CD14-positive monocyte (primary cell): ENCODE measurements around the gene ALDH5A1. TPM values are rescaled to one million over a fixed set of nuclear protein-coding genes. Genes with fewer than 3 reads are reported as not detected.

Source experiments
- DNase-seq, 3 donors: peaks; one replicate each; pipeline ENCODE4 v3.0.0-alpha.2; 2011 to 2022
- H2AFZ ChIP-seq: 2 replicates; pipeline ENCODE4 v1.6.0; 2012; ENCODE audit warnings: mild to moderate bottlenecking, low read depth, low read length, inconsistent platforms; ENCODE audit not compliant: insufficient read depth, poor library complexity, severe bottlenecking
- H3K27ac ChIP-seq, 2 donors: 1 replicate in 1 of 2; 2 replicates in 1 of 2; pipeline ENCODE4 v1.5.1; 2012 to 2013; ENCODE audit warnings: low read length in 2 of 2, control low read depth in 1 of 2, inconsistent platforms in 1 of 2, low read depth in 1 of 2, mild to moderate bottlenecking in 1 of 2
- H3K27me3 ChIP-seq, 2 donors: one replicate each; pipeline versions ENCODE4 v1.6.0 to v1.6.1; 2011 to 2013; ENCODE audit warnings: low read length in 2 of 2; ENCODE audit not compliant: control insufficient read depth in 2 of 2, insufficient read depth in 2 of 2
- H3K36me3 ChIP-seq, 2 donors: replicated peaks in 1 of 2; 1 replicate in 1 of 2; 2 replicates in 1 of 2; pipeline versions ENCODE4 v1.5.1 to v1.6.1; 2012 to 2013; ENCODE audit warnings: low read length in 2 of 2, control low read depth in 1 of 2, inconsistent platforms in 1 of 2, mild to moderate bottlenecking in 1 of 2; ENCODE audit not compliant: insufficient read depth in 2 of 2, control insufficient read depth in 1 of 2
- H3K4me1 ChIP-seq, 2 donors: 1 replicate in 1 of 2; 2 replicates in 1 of 2; pipeline versions ENCODE4 v1.5.1 to v1.6.1; 2012 to 2013; ENCODE audit warnings: low read length in 2 of 2, control low read depth in 1 of 2, inconsistent platforms in 1 of 2, mild to moderate bottlenecking in 1 of 2, moderate library complexity in 1 of 2; ENCODE audit not compliant: insufficient read depth in 2 of 2, control insufficient read depth in 1 of 2
- H3K4me2 ChIP-seq: replicated peaks from 2 replicates; pipeline ENCODE3; 2012; ENCODE audit warnings: low read length, moderate library complexity, mild to moderate bottlenecking; ENCODE audit not compliant: poor library complexity, severe bottlenecking; ENCODE audit errors: extremely low read depth
- H3K4me3 ChIP-seq, 3 experiments: fragments of 200-600 bp in 1 of 3; sonication (generic) in 1 of 3; replicated peaks in 1 of 3; 1 replicate in 2 of 3; 2 replicates in 1 of 3; pipeline ENCODE4 v1.5.1; 2011 to 2013; ENCODE audit warnings: low read length in 3 of 3, mild to moderate bottlenecking in 3 of 3, control low read depth in 2 of 3, low read depth in 2 of 3, inconsistent platforms in 1 of 3, moderate library complexity in 1 of 3
- H3K79me2 ChIP-seq: 2 replicates; pipeline ENCODE4 v1.6.0; 2012; ENCODE audit warnings: mild to moderate bottlenecking, control low read depth, inconsistent platforms, low read length, moderate library complexity; ENCODE audit not compliant: insufficient read depth
- H3K9ac ChIP-seq: 2 replicates; pipeline ENCODE4 v1.6.0; 2017; ENCODE audit warnings: low read length, mild to moderate bottlenecking; ENCODE audit not compliant: insufficient read depth, poor library complexity, severe bottlenecking
- H3K9me3 ChIP-seq, 2 donors: replicated peaks in 1 of 2; 1 replicate in 1 of 2; 2 replicates in 1 of 2; pipeline versions ENCODE4 v1.5.1 to v1.6.1; 2012 to 2013; ENCODE audit warnings: low read length in 2 of 2, control low read depth in 1 of 2; ENCODE audit not compliant: control insufficient read depth in 1 of 2, insufficient read depth in 1 of 2
- H4K20me1 ChIP-seq: 2 replicates; pipeline ENCODE4 v1.6.0; 2012; ENCODE audit warnings: mild to moderate bottlenecking, low read length, control low read depth, moderate library complexity; ENCODE audit not compliant: insufficient read depth
- H3K27ac Mint-ChIP-seq, 7 donors: one replicate each; pipeline ENCODE4 v1.8.0; 2020; ENCODE audit warnings: mild to moderate bottlenecking in 7 of 7, mixed read lengths in 7 of 7, moderate library complexity in 6 of 7, inconsistent platforms in 2 of 7
- H3K27me3 Mint-ChIP-seq, 3 donors: one replicate each; pipeline ENCODE4 v1.8.0; 2021 to 2022; ENCODE audit warnings: low read depth in 3 of 3, mild to moderate bottlenecking in 3 of 3, mixed read lengths in 3 of 3, moderate library complexity in 3 of 3, inconsistent platforms in 1 of 3
- H3K36me3 Mint-ChIP-seq, 2 donors: one replicate each; pipeline ENCODE4 v1.8.0; 2020; ENCODE audit warnings: mixed read lengths in 2 of 2, inconsistent platforms in 1 of 2, mild to moderate bottlenecking in 1 of 2
- H3K4me1 Mint-ChIP-seq: one replicate; pipeline ENCODE4 v1.8.0; 2020; ENCODE audit warnings: mild to moderate bottlenecking, mixed read lengths
- H3K4me3 Mint-ChIP-seq, 2 donors: one replicate each; pipeline ENCODE4 v1.8.0; 2020; ENCODE audit warnings: mild to moderate bottlenecking in 2 of 2, mixed read lengths in 2 of 2, moderate library complexity in 1 of 2
- H3K9me3 Mint-ChIP-seq, 7 donors: one replicate each; pipeline ENCODE4 v1.8.0; 2020 to 2022; ENCODE audit warnings: mixed read lengths in 7 of 7, mild to moderate bottlenecking in 6 of 7, moderate library complexity in 6 of 7, inconsistent platforms in 2 of 7
- WGBS: methylation state at CpG from one replicate; pipeline ENCODE4 v1.1.5; 2013; ENCODE audit warnings: missing lambda C conversion rate; ENCODE audit not compliant: insufficient coverage; 5-methylcytosine and 5-hydroxymethylcytosine counted together
- intact Hi-C, 2 donors: fragments of 100-400 bp; cut with micrococcal nuclease; formaldehyde crosslinking; loops; one replicate each; pipeline versions ENCODE4 v1.15.0 to v1.15.1; 2023
- polyA plus RNA-seq, 3 donors: library from polyadenylated mRNA; depleted of rRNA in 1 of 3; unstranded in 2 of 3; stranded (reverse) in 1 of 3; fragments of 300-500 nt in 2 of 3; fragments of >200 nt in 1 of 3; fragmentation: Illumina TruSeq in 2 of 3; gene quantifications; 1 replicate in 2 of 3; 2 replicates in 1 of 3; pipeline ENCODE4 v1.2.3, GENCODE V29; 2012 to 2021
- TF ChIP-seq, protein P1 (sequence below): fragments of 200-600 bp; IDR thresholded peaks from one replicate; pipeline ENCODE4 v1.8.0; 2022; ENCODE audit warnings: antibody characterized with exemption, mild to moderate bottlenecking

ALDH5A1 gene
- polyA plus RNA-seq, 3 donors = 0.04 to 0.33 (median 0.17) TPM

DNA sequence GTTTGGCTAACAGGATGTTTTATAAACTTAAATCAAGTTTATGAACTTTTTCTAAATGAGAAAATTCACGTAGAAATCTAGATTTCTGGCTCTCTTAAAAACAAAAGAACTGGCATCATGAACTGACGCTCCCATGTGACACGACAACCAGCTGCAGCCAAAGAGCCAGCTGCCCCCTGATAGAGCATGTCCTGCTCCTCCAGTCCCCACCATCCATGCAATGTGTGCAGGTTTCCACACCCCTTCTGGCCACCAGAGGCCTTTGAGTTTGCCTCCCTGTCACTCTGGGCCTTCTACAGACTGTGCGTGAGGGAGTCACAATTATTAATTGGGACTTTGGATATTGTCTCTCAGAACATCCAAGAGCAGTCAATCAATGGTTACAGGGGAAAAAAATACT is 3.8 kb upstream of the ALDH5A1 start:
- peaks cover 13 to 18% of the 10 kb centered on the region in 2 donors for H3K4me1 ChIP-seq
- Mint-ChIP-seq H3K4me1 (peaks cover 18% of the 10 kb centered on the region), H3K27me3 (peaks cover 14 to 29% (median 27%) of the 10 kb centered on the region in 3 donors), H3K4me3 (no peak overlapping the region), H3K36me3 (no peaks in the 10 kb centered on the region), H3K27ac (no peak overlapping the region), H3K9me3 (peaks cover 0 to 3% (median 0%) of the 10 kb centered on the region in 7 donors)
- no peaks in the 10 kb centered on the region for H3K79me2 ChIP-seq
- H3K27me3 ChIP-seq = peaks cover 9 to 22% of the 10 kb centered on the region in 2 donors
- 100% methylated on average over 2 of the region's 4 CpGs for WGBS
- H3K27ac ChIP-seq = no peak overlapping the region
- intact Hi-C loops = no loop called here
- no peak overlapping the region for H3K4me2 ChIP-seq
- TF ChIP-seq, protein P1, sequence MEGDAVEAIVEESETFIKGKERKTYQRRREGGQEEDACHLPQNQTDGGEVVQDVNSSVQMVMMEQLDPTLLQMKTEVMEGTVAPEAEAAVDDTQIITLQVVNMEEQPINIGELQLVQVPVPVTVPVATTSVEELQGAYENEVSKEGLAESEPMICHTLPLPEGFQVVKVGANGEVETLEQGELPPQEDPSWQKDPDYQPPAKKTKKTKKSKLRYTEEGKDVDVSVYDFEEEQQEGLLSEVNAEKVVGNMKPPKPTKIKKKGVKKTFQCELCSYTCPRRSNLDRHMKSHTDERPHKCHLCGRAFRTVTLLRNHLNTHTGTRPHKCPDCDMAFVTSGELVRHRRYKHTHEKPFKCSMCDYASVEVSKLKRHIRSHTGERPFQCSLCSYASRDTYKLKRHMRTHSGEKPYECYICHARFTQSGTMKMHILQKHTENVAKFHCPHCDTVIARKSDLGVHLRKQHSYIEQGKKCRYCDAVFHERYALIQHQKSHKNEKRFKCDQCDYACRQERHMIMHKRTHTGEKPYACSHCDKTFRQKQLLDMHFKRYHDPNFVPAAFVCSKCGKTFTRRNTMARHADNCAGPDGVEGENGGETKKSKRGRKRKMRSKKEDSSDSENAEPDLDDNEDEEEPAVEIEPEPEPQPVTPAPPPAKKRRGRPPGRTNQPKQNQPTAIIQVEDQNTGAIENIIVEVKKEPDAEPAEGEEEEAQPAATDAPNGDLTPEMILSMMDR = no peak
- H3K9ac ChIP-seq = no peak overlapping the region
- no peaks in the 10 kb centered on the region for H4K20me1 ChIP-seq
- H3K9me3 ChIP-seq = no peaks in the 10 kb centered on the region
- no peak overlapping the region for H2AFZ ChIP-seq
- DNase-seq = no peak
- no peak overlapping the region for H3K4me3 ChIP-seq
- no peaks in the 10 kb centered on the region for H3K36me3 ChIP-seq

DNA sequence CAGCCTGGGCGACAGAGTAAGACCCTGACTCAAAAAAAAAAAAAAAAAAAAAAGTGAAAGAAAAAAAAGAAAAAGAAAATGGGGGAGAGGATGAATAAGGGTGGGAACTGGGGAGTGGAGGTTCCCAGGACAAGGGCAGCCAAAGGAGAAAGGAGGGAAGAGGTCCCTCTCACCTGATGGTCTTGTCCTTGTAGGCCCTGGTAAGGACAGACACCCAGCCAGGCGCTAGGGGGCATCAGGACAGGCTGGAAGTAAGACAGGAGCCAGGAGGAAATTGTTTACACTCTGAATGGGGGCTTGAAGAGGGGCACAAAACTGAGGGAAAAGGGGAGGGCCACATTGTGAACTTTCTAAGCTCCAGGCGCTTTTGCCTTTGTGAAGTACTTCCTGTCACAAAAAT is 2.3 kb upstream of the ALDH5A1 start:
- Histone ChIP-seq H3K4me3 (no peak overlapping the region), H3K9me3 (peaks cover 0 to 4% of the 10 kb centered on the region in 2 donors), H3K4me2 (no peak overlapping the region), H4K20me1 (no peaks in the 10 kb centered on the region), H3K9ac (no peak overlapping the region), H3K27ac (no peak overlapping the region), H3K27me3 (peaks cover 9 to 26% of the 10 kb centered on the region in 2 donors), H3K4me1 (peaks cover 13 to 18% of the 10 kb centered on the region in 2 donors), H3K36me3 (no peaks in the 10 kb centered on the region), H2AFZ (no peak overlapping the region), H3K79me2 (no peaks in the 10 kb centered on the region)
- peaks cover 14 to 32% (median 31%) of the 10 kb centered on the region in 3 donors for H3K27me3 Mint-ChIP-seq
- TF ChIP-seq, protein P1 = no peak
- H3K4me1 Mint-ChIP-seq = peaks cover 18% of the 10 kb centered on the region
- H3K27ac Mint-ChIP-seq = no peak overlapping the region
- H3K36me3 Mint-ChIP-seq = no peaks in the 10 kb centered on the region
- no peak overlapping the region for H3K4me3 Mint-ChIP-seq
- intact Hi-C loops = no loop called here
- no peak for DNase-seq
- 100% methylated on average over 1 of the region's 3 CpGs for WGBS
- peaks cover 2 to 9% (median 6%) of the 10 kb centered on the region in 7 donors for H3K9me3 Mint-ChIP-seq
